NCI-H2107 treated with DMSO at 0.1 percent for 48 hours (cell line): ENCODE results near the gene SLC2A3.
"Not testable (repeated sequence)": the region's sequence is repeated elsewhere in the genome, so short reads cannot be mapped to it uniquely, and the experiment has no call there.

Experiments used
- DNase-seq: peaks from one replicate; lab custom pipeline; 2025; ENCODE audit not compliant: unreplicated experiment; lab: John Stamatoyannopoulos, UW

SLC2A3 gene

GRCh38 chr12:7917392-7918267, 18.4 kb downstream of the SLC2A3 start:
- no peak for DNase-seq

GRCh38 chr12:7916936-7917335, 19.1 kb downstream of the SLC2A3 start:
- DNase-seq = no peak

GRCh38 chr12:7915661-7916403, 20.2 kb downstream of the SLC2A3 start:
- DNase-seq = no peak

- DNase-seq = not testable (repeated sequence)
Measured at GRCh38 chr12:7910106-7910505, 25.9 kb downstream of the SLC2A3 start.

GRCh38 chr12:7907009-7907408, 29.0 kb downstream of the SLC2A3 start:
- DNase-seq = no peak

- DNase-seq = not testable (repeated sequence)
Measured at GRCh38 chr12:7906303-7906702, 29.7 kb downstream of the SLC2A3 start.

- DNase-seq = not testable (repeated sequence)
Measured at GRCh38 chr12:7905600-7906125, 30.3 kb downstream of the SLC2A3 start.

GRCh38 chr12:7905071-7905470, 30.9 kb downstream of the SLC2A3 start:
- no peak for DNase-seq

- not testable (repeated sequence) for DNase-seq
Measured at GRCh38 chr12:7902416-7902815, 33.6 kb downstream of the SLC2A3 start.

- no peak for DNase-seq
Measured at GRCh38 chr12:7899755-7900154, 36.2 kb downstream of the SLC2A3 start.

GRCh38 chr12:7896726-7897125, 39.3 kb downstream of the SLC2A3 start:
- DNase-seq = not testable (repeated sequence)

GRCh38 chr12:7892186-7892980, 43.6 kb downstream of the SLC2A3 start:
- no peak for DNase-seq

GRCh38 chr12:7884689-7885088, 51.3 kb downstream of the SLC2A3 start:
- no peak for DNase-seq

- not testable (repeated sequence) for DNase-seq
Measured at GRCh38 chr12:7881736-7882120, 54.3 kb downstream of the SLC2A3 start.

- not testable (repeated sequence) for DNase-seq
Measured at GRCh38 chr12:7880952-7881735, 54.8 kb downstream of the SLC2A3 start.

- no peak for DNase-seq
Measured at GRCh38 chr12:7879246-7879645, 56.7 kb downstream of the SLC2A3 start.

GRCh38 chr12:7877420-7877819, 58.6 kb downstream of the SLC2A3 start:
- no peak for DNase-seq

- no peak for DNase-seq
Measured at GRCh38 chr12:7872566-7873319, 63.2 kb downstream of the SLC2A3 start, which contains the start of gene SLC2A14. Gene SLC2A14, minus strand, starts transcription at chr12:7872915. Its CDS starts 3,035 bp downstream, at chr12:7869880.

- no peak for DNase-seq
Measured at GRCh38 chr12:7870335-7870734, 65.7 kb downstream of the SLC2A3 start.
